Keratinocyte (primary cell): ENCODE results near the gene AHCYL2. TPM values are rescaled to one million over a fixed set of nuclear protein-coding genes. Genes with fewer than 3 reads are reported as not detected.

Experiments
- DNase-seq: peaks from one replicate; pipeline ENCODE4 v3.0.0-alpha.2; 2011; ENCODE audit warnings: low read depth, missing footprints, low spot score
- FAIRE-seq: peaks from 2 replicates; lab custom pipeline; 2011; peaks lifted over from hg19 to GRCh38; lab: Jason Lieb, UNC
- H2AFZ ChIP-seq: 2 replicates; pipeline ENCODE4 v1.6.0; 2012; ENCODE audit warnings: low read length, control low read depth, inconsistent platforms; ENCODE audit not compliant: control insufficient read depth
- H3K27ac ChIP-seq: 2 replicates; pipeline ENCODE4 v1.5.1; 2011; ENCODE audit warnings: low read length; ENCODE audit not compliant: control insufficient read depth, insufficient read depth
- H3K27me3 ChIP-seq: 3 replicates; pipeline ENCODE4 v1.6.0; 2011; ENCODE audit warnings: low read length; ENCODE audit not compliant: control insufficient read depth, insufficient read depth; ENCODE audit errors: extremely low read depth
- H3K36me3 ChIP-seq, 2 experiments: 2 replicates in 1 of 2; 3 replicates in 1 of 2; pipeline ENCODE4 v1.5.1; 2011; ENCODE audit warnings: low read length in 2 of 2, mild to moderate bottlenecking in 1 of 2; ENCODE audit not compliant: control insufficient read depth in 2 of 2, insufficient read depth in 2 of 2; ENCODE audit errors: extremely low read depth in 1 of 2
- H3K4me1 ChIP-seq: 3 replicates; pipeline ENCODE4 v1.5.1; 2011; ENCODE audit warnings: low read length; ENCODE audit not compliant: control insufficient read depth, insufficient read depth; ENCODE audit errors: extremely low read depth
- H3K4me2 ChIP-seq: 3 replicates; pipeline ENCODE4 v1.6.0; 2011; ENCODE audit warnings: low read depth, low read length; ENCODE audit not compliant: control insufficient read depth, insufficient read depth; ENCODE audit errors: extremely low read depth
- H3K4me3 ChIP-seq, 3 experiments: fragments of 200-600 bp in 1 of 3; sonication (generic) in 1 of 3; 2 replicates in 2 of 3; 3 replicates in 1 of 3; pipeline ENCODE4 v1.5.1; 2011 to 2016; ENCODE audit warnings: low read length in 3 of 3, mild to moderate bottlenecking in 3 of 3, control low read depth in 2 of 3, inconsistent platforms in 1 of 3, low read depth in 1 of 3, mixed read lengths in 1 of 3, mixed run types in 1 of 3, moderate library complexity in 1 of 3; ENCODE audit not compliant: control insufficient read depth in 2 of 3, insufficient read depth in 2 of 3; ENCODE audit errors: extremely low read depth in 1 of 3
- H3K79me2 ChIP-seq: 2 replicates; pipeline ENCODE4 v1.6.0; 2012; ENCODE audit warnings: low read length; ENCODE audit not compliant: control insufficient read depth, insufficient read depth
- H3K9ac ChIP-seq: 3 replicates; pipeline ENCODE4 v1.6.0; 2011; ENCODE audit warnings: low read length; ENCODE audit not compliant: control insufficient read depth, insufficient read depth; ENCODE audit errors: extremely low read depth
- H3K9me1 ChIP-seq: 3 replicates; pipeline ENCODE4 v1.6.0; 2011; ENCODE audit warnings: low read length; ENCODE audit not compliant: control insufficient read depth, insufficient read depth; ENCODE audit errors: extremely low read depth
- H3K9me3 ChIP-seq: 2 replicates; pipeline ENCODE4 v1.5.1; 2012; ENCODE audit warnings: low read depth, low read length; ENCODE audit not compliant: control insufficient read depth
- H4K20me1 ChIP-seq: 3 replicates; pipeline ENCODE4 v1.6.0; 2011; ENCODE audit warnings: low read length; ENCODE audit not compliant: control insufficient read depth, insufficient read depth; ENCODE audit errors: extremely low read depth
- EZH2 ChIP-seq: IDR thresholded peaks from one replicate; pipeline ENCODE4 v1.6.1; 2012; ENCODE audit warnings: inconsistent platforms, mild to moderate bottlenecking, low read length, moderate library complexity
- dilution Hi-C: fragments of 300-500 bp; cut with MboI; formaldehyde crosslinking; loops from one replicate; pipeline ENCODE4 v1.7.0; 2020; ENCODE audit warnings: low sequenced_read_pairs; ENCODE audit not compliant: extremely low pct_ligation_motif_present
- polyA plus RNA-seq, 5 experiments: library from polyadenylated mRNA; depleted of rRNA in 3 of 5; stranded (reverse) in 3 of 5; stranded (forward) in 1 of 5; unstranded in 1 of 5; fragments of >200 nt; gene quantifications; 1 replicate in 1 of 5; 2 replicates in 3 of 5; 3 replicates in 1 of 5; pipeline versions ENCODE4 v1.2.1 to v1.2.3, GENCODE V29; 2011 to 2012; ENCODE audit warnings: missing spikeins in 2 of 5, low read depth in 1 of 5, low replicate concordance in 1 of 5
- TF ChIP-seq, protein P1 (sequence below), 3 experiments: IDR thresholded peaks in 1 of 3; conservative IDR thresholded peaks in 1 of 3; optimal IDR thresholded peaks in 1 of 3; 2 replicates in 2 of 3; 3 replicates in 1 of 3; pipeline versions ENCODE3 to v1.5.1; 2011; ENCODE audit warnings: low read length in 3 of 3, mild to moderate bottlenecking in 3 of 3, moderate library complexity in 2 of 3, control low read depth in 1 of 3, inconsistent platforms in 1 of 3; ENCODE audit not compliant: insufficient read depth in 2 of 3; ENCODE audit errors: extremely low read depth in 1 of 3

AHCYL2 gene
- polyA plus RNA-seq, 1 donor (not counting 4 experiments of a cell fraction or from before 2014, with no cell fraction given): 32.8 TPM

- H3K9me1 ChIP-seq: no peaks in the 10 kb centered on the region
- FAIRE-seq (no peak), DNase-seq (no peak)
- no peaks in the 10 kb centered on the region for H3K79me2 ChIP-seq
- H3K9me3 ChIP-seq: no peaks in the 10 kb centered on the region
- H2AFZ ChIP-seq: no peak overlapping the region
- no peak overlapping the region for H3K4me2 ChIP-seq
- no peaks in the 10 kb centered on the region for H3K27me3 ChIP-seq
- dilution Hi-C loops: no loop called here
- no peak overlapping the region for H3K27ac ChIP-seq
- peaks cover 1 to 3% of the 10 kb centered on the region in 2 experiments for H3K36me3 ChIP-seq
- TF ChIP-seq, protein P1, sequence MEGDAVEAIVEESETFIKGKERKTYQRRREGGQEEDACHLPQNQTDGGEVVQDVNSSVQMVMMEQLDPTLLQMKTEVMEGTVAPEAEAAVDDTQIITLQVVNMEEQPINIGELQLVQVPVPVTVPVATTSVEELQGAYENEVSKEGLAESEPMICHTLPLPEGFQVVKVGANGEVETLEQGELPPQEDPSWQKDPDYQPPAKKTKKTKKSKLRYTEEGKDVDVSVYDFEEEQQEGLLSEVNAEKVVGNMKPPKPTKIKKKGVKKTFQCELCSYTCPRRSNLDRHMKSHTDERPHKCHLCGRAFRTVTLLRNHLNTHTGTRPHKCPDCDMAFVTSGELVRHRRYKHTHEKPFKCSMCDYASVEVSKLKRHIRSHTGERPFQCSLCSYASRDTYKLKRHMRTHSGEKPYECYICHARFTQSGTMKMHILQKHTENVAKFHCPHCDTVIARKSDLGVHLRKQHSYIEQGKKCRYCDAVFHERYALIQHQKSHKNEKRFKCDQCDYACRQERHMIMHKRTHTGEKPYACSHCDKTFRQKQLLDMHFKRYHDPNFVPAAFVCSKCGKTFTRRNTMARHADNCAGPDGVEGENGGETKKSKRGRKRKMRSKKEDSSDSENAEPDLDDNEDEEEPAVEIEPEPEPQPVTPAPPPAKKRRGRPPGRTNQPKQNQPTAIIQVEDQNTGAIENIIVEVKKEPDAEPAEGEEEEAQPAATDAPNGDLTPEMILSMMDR (optimal IDR thresholded peaks at IDR 0.05 in 1 of 3, IDR thresholded peaks at IDR 0.05 in 1 of 3, conservative IDR thresholded peaks at IDR 0.05 in 1 of 3; ENCODE audit: extremely low read depth in 1 of 3, insufficient read depth in 2 of 3, low read length in 3 of 3): no peak
- TF ChIP-seq EZH2: no peak
- no peaks in the 10 kb centered on the region for H4K20me1 ChIP-seq
- no peak overlapping the region for H3K4me3 ChIP-seq
- no peak overlapping the region for H3K9ac ChIP-seq
- H3K4me1 ChIP-seq: no peaks in the 10 kb centered on the region
Measured at GRCh38 chr7:129359176-129359575, 134.3 kb downstream of the AHCYL2 start.

GRCh38 chr7:129359638-129360037, 134.8 kb downstream of the AHCYL2 start:
- Histone ChIP-seq H4K20me1 (no peaks in the 10 kb centered on the region), H3K9me3 (no peaks in the 10 kb centered on the region), H3K9me1 (no peaks in the 10 kb centered on the region), H3K4me3 (no peak overlapping the region), H3K27ac (no peak overlapping the region), H3K36me3 (peaks cover 0 to 3% of the 10 kb centered on the region in 2 experiments), H3K4me2 (no peak overlapping the region), H3K27me3 (no peaks in the 10 kb centered on the region), H3K4me1 (no peaks in the 10 kb centered on the region), H3K79me2 (no peaks in the 10 kb centered on the region), H2AFZ (no peak overlapping the region), H3K9ac (no peak overlapping the region)
- TF ChIP-seq, protein P1 (optimal IDR thresholded peaks at IDR 0.05 in 1 of 3, IDR thresholded peaks at IDR 0.05 in 1 of 3, conservative IDR thresholded peaks at IDR 0.05 in 1 of 3; ENCODE audit: extremely low read depth in 1 of 3, insufficient read depth in 2 of 3, low read length in 3 of 3): no peak
- no peak for TF ChIP-seq EZH2
- DNase-seq: no peak
- FAIRE-seq: no peak
- dilution Hi-C loops: no loop called here
